NOMO-1 treated with DMSO at 0.1 percent for 48 hours (cell line): ENCODE data around the gene ABR.
"Not testable (repeated sequence)": the region's sequence is repeated elsewhere in the genome, so short reads cannot be mapped to it uniquely, and the experiment has no call there.

Experiments used
- DNase-seq: peaks from one replicate; lab custom pipeline; 2025; ENCODE audit not compliant: unreplicated experiment; lab: John Stamatoyannopoulos, UW

Gene ABR

GRCh38 chr17:1150863-1151600 lies 28.7 kb downstream of the ABR start:
- no peak for DNase-seq

- no peak for DNase-seq
Measured at GRCh38 chr17:1149869-1150268, 29.9 kb downstream of the ABR start.

- no peak for DNase-seq
Measured at GRCh38 chr17:1147664-1148063, 32.1 kb downstream of the ABR start.

- no peak for DNase-seq
Measured at GRCh38 chr17:1146561-1147265, 33.1 kb downstream of the ABR start.

GRCh38 chr17:1145311-1145986 lies 34.3 kb downstream of the ABR start:
- no peak for DNase-seq

- DNase-seq: no peak
Measured at GRCh38 chr17:1144162-1144561, 35.6 kb downstream of the ABR start.

GRCh38 chr17:1143573-1143972 lies 36.2 kb downstream of the ABR start:
- DNase-seq: no peak

- DNase-seq: no peak
Measured at GRCh38 chr17:1142561-1142971, 37.2 kb downstream of the ABR start.

GRCh38 chr17:1137465-1137894 lies 42.3 kb downstream of the ABR start:
- no peak for DNase-seq

- no peak for DNase-seq
Measured at GRCh38 chr17:1136748-1137147, 43.0 kb downstream of the ABR start.

- DNase-seq: no peak
Measured at GRCh38 chr17:1134634-1135324, 45.0 kb downstream of the ABR start.

GRCh38 chr17:1130191-1130590 lies 49.6 kb downstream of the ABR start:
- DNase-seq: no peak

- DNase-seq: not testable (repeated sequence)
Measured at GRCh38 chr17:1128463-1128862, 51.3 kb downstream of the ABR start.

- no peak for DNase-seq
Measured at GRCh38 chr17:1126801-1127550, 52.8 kb downstream of the ABR start.

GRCh38 chr17:1126250-1126797 lies 53.5 kb downstream of the ABR start:
- no peak for DNase-seq

GRCh38 chr17:1125788-1126145 lies 54.0 kb downstream of the ABR start:
- no peak for DNase-seq

GRCh38 chr17:1124896-1125787 lies 54.6 kb downstream of the ABR start:
- no peak for DNase-seq

- DNase-seq: no peak
Measured at GRCh38 chr17:1123921-1124715, 55.7 kb downstream of the ABR start.

GRCh38 chr17:1123393-1123831 lies 56.4 kb downstream of the ABR start:
- DNase-seq: no peak
